ENCODE results near the gene PLCB2. TPM values are rescaled to one million over a fixed set of nuclear protein-coding genes. Genes with fewer than 3 reads are reported as not detected.

The PLCB2 gene
- total RNA-seq, 4 donors from 2014 or later: 1.7 to 7.2 (median 4.1) TPM

DNA sequence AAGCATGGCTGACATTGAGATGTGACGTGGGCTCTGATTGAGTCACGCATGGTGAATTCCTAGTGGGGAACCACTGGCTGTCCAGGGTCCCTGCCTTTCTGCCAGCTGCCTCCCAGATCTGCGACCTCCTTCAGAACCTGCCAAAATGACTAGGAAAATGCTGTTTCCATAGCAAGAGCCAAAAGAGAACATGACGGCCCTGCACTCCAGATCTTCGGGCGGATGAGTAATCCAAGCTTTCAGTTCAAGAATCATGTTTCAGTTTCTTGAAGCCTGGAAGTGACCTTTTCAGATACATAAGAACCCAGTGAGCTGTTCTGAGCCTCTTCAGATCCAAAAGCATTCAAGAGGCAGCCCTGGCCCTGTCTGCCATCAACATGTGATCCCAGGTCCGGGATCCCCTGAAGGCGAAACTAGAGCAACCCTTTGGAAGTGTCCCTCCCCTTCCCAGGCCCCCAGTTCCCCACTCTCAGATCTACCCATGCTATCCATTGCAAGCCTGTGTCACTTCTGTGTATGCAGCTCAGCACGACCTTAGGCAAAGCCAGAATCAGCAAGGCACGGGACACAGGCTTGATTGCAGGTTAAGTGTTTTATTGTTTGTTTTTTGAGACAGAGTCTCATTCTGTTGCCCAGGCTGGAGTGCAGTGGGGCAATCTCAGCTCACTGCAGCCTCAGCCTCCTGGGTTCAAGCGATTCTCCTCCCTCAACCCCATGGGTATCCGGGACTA lies 44.5 kb downstream of the PLCB2 start:
- H3K27ac ChIP-seq: peak overlapping the region; percentile 76 to 96 (median 81)
- intact Hi-C loops (cut with DNase I): no loop called here
- no peak for TF ChIP-seq CTCF (IDR thresholded peaks at IDR 0.05)
- peak in 1 of 2 donors; percentile 31 for TF ChIP-seq POLR2A (IDR thresholded peaks at IDR 0.05)
- no peak overlapping the region for H3K4me3 ChIP-seq (replicated peaks in 1 of 3)
- no peaks in the 10 kb centered on the region for H3K9me3 ChIP-seq
- H3K4me1 ChIP-seq: peaks cover 24 to 44% of the 10 kb centered on the region in 2 donors
- no peaks in the 10 kb centered on the region for H3K27me3 ChIP-seq
- H3K36me3 ChIP-seq: peaks cover 0 to 7% of the 10 kb centered on the region in 2 donors
- peak; percentile 68 to 74 for DNase-seq
- 27 to 32% methylated on average over 11 to 12 of the region's 12 CpGs for WGBS, 2 donors

DNA sequence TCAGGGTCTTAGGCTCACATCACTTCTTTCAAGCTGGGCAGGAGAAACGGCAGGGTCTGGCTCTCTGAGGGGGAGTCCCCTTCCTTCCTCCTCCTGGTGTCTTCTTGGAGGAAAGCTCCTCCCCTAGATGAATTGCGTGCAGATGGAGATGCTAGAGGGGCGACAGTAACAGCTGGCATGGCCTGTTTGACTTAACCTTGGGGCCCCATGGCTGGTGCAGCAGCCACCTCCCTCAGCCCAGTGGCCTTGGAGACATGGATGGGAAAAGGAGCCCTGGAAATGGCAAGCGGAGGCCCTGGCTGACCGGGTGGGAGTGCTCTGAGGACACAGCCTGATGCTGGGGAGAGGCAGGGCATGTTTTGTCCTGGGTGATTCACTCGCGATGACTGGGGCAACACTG lies 48.7 kb downstream of the PLCB2 start:
- TF ChIP-seq CTCF (IDR thresholded peaks at IDR 0.05) (no peak), POLR2A (IDR thresholded peaks at IDR 0.05) (no peak)
- H3K27me3 ChIP-seq: no peaks in the 10 kb centered on the region
- no peak overlapping the region for H3K4me3 ChIP-seq (replicated peaks in 1 of 3)
- no peak overlapping the region for H3K27ac ChIP-seq
- H3K36me3 ChIP-seq: no peaks in the 10 kb centered on the region
- intact Hi-C loops (cut with DNase I): no loop called here
- WGBS, 2 donors: 75 to 78% methylated on average over 7 of the region's 7 CpGs
- H3K9me3 ChIP-seq: no peaks in the 10 kb centered on the region
- no peak for DNase-seq
- peaks cover 19 to 29% of the 10 kb centered on the region in 2 donors for H3K4me1 ChIP-seq

DNA sequence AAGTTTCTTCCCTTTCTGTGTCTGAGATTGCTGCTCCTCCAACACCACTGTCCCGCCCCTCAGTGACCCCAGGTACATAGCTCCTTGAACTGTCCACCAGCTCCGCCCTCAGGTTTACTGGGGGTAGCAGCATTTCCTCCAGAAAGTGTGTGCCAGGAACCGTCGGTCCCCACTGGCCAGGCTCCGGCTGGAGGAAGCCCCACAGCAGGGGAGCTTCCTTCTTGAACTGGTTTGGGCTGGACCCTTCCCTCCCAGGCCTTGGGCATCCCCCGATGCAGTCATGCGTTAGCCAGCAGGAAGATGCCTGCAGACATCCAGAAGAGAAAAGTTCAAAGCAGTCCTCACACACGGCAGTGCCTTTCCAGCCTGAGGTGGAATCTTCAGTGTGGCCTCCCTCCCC lies 49.2 kb downstream of the PLCB2 start:
- H3K4me1 ChIP-seq: peaks cover 19 to 29% of the 10 kb centered on the region in 2 donors
- intact Hi-C loops (cut with DNase I): no loop called here
- WGBS, 2 donors: 66 to 72% methylated on average over 5 to 8 of the region's 8 CpGs
- DNase-seq: no peak
- H3K36me3 ChIP-seq: no peaks in the 10 kb centered on the region
- no peaks in the 10 kb centered on the region for H3K27me3 ChIP-seq
- no peak overlapping the region for H3K27ac ChIP-seq
- TF ChIP-seq CTCF (IDR thresholded peaks at IDR 0.05) (no peak), POLR2A (IDR thresholded peaks at IDR 0.05) (no peak)
- H3K9me3 ChIP-seq: no peaks in the 10 kb centered on the region
- H3K4me3 ChIP-seq (replicated peaks in 1 of 3): no peak overlapping the region

GRCh38 chr15:40257656-40258450 lies 49.9 kb downstream of the PLCB2 start:
- no peak for TF ChIP-seq POLR2A (IDR thresholded peaks at IDR 0.05)
- no peak for TF ChIP-seq CTCF (IDR thresholded peaks at IDR 0.05)
- Histone ChIP-seq H3K4me3 (replicated peaks in 1 of 3) (no peak overlapping the region), H3K27ac (no peak overlapping the region), H3K4me1 (peaks cover 18 to 27% of the 10 kb centered on the region in 2 donors), H3K9me3 (no peaks in the 10 kb centered on the region), H3K27me3 (no peaks in the 10 kb centered on the region), H3K36me3 (no peaks in the 10 kb centered on the region)
- no peak for DNase-seq
- WGBS, 2 donors: 87 to 88% methylated on average over 9 of the region's 9 CpGs
- intact Hi-C loops (cut with DNase I): no loop called here

Data from thyroid gland (tissue), 4 donors.